Measurements from ENCODE around the gene SDF2L1. TPM values are rescaled to one million over a fixed set of nuclear protein-coding genes. Genes with fewer than 3 reads are reported as not detected.

Gene SDF2L1
- total and polyA plus RNA-seq, 9 of the 15 experiments (the other 6 are each of a cell fraction or from before 2014, with no cell fraction given), result 15.1 to 989 (median 124) TPM

- TF ChIP-seq ZNF407 (IDR thresholded peaks at IDR 0.05; ENCODE audit: low read depth), result no peak
- no peak for TF ChIP-seq AFF4 (CRISPR knock-in tag; IDR thresholded peaks at IDR 0.05)
- TF ChIP-seq EZH2 (IDR thresholded peaks at IDR 0.05; ENCODE audit: borderline replicate concordance, low read depth, low read length), result no peak
- no peak for TF ChIP-seq ZNF146 (CRISPR knock-in tag; IDR thresholded peaks at IDR 0.05; ENCODE audit: unreplicated experiment)
- TF ChIP-seq PRDM10 (IDR thresholded peaks at IDR 0.05; ENCODE audit: partially characterized antibody), result no peak
- peak; percentile 99 for TF ChIP-seq E2F1 (CRISPR knock-in tag; IDR thresholded peaks at IDR 0.05)
- TF ChIP-seq TBP (optimal IDR thresholded peaks at IDR 0.05; ENCODE audit: low read depth, low read length), result no peak
- TF ChIP-seq RAD21 (CRISPR knock-in tag; conservative IDR thresholded peaks at IDR 0.05 in 1 of 2, IDR thresholded peaks at IDR 0.05 in 1 of 2), result no peak
Measured at GRCh38 chr22:21629255-21630149, 12.6 kb upstream of the SDF2L1 start, which contains the start of gene YDJC (continued).
